GM21423 (cell line): Measurements from ENCODE around the gene POLR3GL.
"Not testable (repeated sequence)": the region's sequence is repeated elsewhere in the genome, so short reads cannot be mapped to it uniquely, and the experiment has no call there.

Experiments used
- ATAC-seq: cut with Tn5 transposase; IDR thresholded peaks from one replicate; pipeline ENCODE4 v1.9.1; 2021; ENCODE audit warnings: mild to moderate bottlenecking, moderate library complexity; ENCODE audit not compliant: unreplicated experiment

POLR3GL gene

GRCh38 chr1:146019231-146020057 lies 55.0 kb downstream of the POLR3GL start:
- ATAC-seq = no peak

- no peak for ATAC-seq
Observed at GRCh38 chr1:146020058-146021049, 55.9 kb downstream of the POLR3GL start.

- ATAC-seq = no peak
Observed at GRCh38 chr1:146021050-146021445, 56.6 kb downstream of the POLR3GL start.

- no peak for ATAC-seq
Observed at GRCh38 chr1:146021622-146022402, 57.3 kb downstream of the POLR3GL start, which contains the start of gene HJV. Gene HJV (minus strand): TSS chr1:146021735. CDS start chr1:146020231, 1,504 bp downstream.

DNA sequence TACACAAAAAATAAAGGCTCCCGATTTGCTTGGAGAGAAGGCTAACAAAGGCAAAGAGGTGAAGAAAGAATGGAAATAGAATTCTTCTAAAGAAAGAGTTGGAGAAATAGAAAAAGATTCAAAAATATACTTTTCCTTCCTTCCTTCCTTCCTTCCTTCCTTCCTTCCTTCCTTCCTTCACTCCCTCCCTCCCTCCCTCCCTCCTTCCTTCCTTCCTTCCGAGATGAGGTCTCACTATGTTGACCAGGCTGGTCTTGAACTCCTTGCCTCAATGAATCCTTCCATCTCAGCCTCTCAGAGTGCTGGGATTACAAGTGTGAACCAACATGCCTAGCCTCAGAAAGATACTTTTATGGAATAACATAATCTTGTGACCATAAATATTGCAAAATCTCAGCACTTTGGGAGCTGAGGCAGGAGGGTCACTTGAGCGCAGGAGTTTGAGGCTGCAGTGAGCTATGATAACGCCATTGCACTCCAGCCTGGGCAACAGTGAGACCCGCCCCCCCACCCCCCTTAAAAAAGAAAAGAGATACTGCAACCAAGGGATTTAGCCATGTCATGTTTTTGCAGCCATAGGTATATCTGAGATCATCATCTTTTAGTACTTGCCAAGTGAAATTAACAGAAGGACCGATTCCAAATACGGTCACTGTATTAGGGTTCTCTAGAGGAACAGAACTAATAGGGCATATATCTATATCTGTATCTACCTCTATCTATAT lies 58.1 kb downstream of the POLR3GL start:
- ATAC-seq = no peak

- not testable (repeated sequence) for ATAC-seq
Observed at GRCh38 chr1:146025787-146026495, 61.5 kb downstream of the POLR3GL start.

DNA sequence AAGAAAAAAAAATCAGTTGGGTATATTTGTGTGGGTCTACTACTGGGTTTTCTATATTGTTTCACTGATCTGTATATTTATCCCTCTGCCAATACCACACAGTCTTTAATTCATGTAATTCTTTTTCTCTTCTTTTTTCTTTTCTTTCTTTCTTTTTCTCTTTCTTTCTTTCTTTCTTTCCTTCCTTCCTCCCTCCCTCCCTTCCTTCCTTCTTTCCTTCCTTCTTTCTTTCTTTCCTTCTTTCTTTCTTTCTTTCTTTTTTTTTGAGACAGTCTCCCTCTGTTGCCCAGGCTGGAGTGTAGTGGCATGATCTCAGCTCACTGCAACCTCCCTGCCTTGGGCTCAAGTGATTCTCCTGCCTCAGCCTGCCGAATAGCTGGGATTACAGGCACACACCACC lies 62.2 kb downstream of the POLR3GL start:
- ATAC-seq = not testable (repeated sequence)
